Mesenteric fat pad (tissue), 1 donor: ENCODE results near the gene ATN1. TPM values are rescaled to one million over a fixed set of nuclear protein-coding genes. Genes with fewer than 3 reads are reported as not detected.
A peak's percentile ranks its signal among the peaks of the same experiment; 100 is the strongest.
"Not testable (repeated sequence)": the region's sequence is repeated elsewhere in the genome, so short reads cannot be mapped to it uniquely, and the experiment has no call there.

ENCODE experiments used
- DNase-seq: peaks from one replicate; pipeline ENCODE4 v3.0.0-alpha.2; 2020; ENCODE audit warnings: low spot score
- total RNA-seq: library from RNA; stranded (reverse); fragmentation: NEBNext Ultra II Directional; extraction: Animal tissue kit (Norgen Biotek cat#: 25700); gene quantifications from one replicate; pipeline ENCODE4 v1.2.1, GENCODE V29; 2021
- donor health status: DM: yes; HTN: yes; CAD: no.

The ATN1 gene
- total RNA-seq, 1 donor from 2014 or later = 148 TPM

DNA sequence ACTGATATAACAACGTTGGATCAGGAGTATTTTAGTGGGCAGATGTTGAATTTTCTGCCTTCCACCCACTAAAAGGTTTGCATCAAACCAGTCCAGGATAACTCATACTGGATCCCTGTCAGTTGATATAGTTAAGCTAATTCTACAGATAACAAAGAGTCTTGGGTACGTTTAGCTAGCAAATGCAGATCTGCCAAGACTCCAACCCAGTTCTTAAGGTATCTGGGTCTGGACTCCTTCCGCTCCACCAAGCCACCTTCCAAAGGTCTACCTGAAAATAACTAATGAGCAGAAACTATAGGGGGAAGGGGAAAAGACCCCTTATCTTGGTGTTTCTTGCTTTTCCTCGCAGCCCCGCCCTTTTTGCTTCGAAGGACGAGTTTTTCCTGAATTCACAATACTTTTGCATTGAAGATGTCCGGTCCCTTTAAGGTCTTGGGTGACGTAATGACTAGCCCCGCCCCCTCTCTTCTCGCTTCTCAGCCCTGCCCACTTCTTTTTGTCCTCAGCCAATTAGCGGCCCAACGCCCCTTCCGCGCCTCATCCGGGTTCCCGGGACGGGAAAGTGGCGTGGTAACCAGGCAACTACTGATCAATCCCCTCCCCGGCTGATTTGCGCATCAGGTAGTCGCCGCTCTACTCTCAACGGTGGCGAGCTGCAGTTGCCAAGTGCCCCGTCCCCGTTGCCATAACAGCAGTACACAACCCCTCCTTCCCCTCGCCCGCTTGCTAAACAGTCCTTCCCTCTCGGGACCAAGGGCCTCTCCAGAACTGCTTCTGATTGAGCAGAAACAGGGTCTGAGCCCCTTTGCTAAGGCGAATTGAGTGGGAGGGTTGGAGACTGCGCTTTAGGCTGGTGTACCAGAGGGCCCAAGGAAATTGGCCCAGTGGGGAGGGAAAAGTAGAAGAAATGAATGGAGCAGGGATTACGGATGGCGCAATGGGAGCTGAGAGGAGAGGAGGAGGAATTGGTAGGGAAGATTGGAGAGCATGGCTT, 23.2 kb upstream of the ATN1 start, which contains the start of gene LRRC23:
Gene LRRC23 (plus strand): TSS at position 543 of the 997 bp plus-strand sequence. CDS start 812 bp downstream, outside the sequence.
- peak; percentile 98 for DNase-seq

GRCh38 chr12:6905414-6906040, 22.2 kb upstream of the ATN1 start:
- DNase-seq = no peak

- not testable (repeated sequence) for DNase-seq
Observed at GRCh38 chr12:6908141-6908540, 19.6 kb upstream of the ATN1 start.

GRCh38 chr12:6909421-6910145, 18.2 kb upstream of the ATN1 start:
- DNase-seq = no peak

DNA sequence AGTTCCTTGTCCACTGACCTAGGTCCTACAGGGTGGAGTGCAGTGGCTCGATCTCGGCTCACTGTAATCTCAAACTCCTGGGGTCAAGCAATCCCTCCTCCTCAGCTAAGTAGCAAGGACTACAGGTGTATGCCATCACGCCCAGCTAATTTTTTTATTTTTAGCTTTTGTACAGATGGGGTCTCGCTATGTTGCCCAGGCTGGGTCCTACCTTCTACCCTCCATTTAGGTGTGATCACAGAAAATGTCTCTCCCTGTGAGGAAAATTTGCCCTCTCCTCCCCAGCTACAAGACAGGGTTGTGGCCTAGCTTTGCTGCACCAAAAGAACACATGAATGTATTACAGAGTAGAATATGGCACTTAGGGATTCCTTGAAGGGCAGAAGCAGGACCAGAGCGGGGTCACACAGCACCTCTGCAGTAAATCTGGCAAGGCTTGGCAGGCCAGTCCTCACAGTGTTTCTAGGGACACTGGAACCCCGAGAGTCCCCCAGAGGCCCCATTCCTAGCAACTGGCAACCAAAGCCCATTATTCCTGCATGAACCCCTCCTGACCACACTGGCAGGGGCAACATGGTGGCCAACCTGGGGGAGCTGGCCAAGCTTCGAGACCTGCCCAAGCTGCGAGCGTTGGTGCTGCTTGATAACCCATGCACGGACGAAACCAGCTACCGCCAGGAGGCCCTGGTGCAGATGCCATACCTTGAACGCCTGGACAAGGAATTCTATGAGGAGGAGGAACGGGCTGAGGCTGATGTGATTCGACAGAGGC, 15.4 kb upstream of the ATN1 start:
- no peak for DNase-seq

DNA sequence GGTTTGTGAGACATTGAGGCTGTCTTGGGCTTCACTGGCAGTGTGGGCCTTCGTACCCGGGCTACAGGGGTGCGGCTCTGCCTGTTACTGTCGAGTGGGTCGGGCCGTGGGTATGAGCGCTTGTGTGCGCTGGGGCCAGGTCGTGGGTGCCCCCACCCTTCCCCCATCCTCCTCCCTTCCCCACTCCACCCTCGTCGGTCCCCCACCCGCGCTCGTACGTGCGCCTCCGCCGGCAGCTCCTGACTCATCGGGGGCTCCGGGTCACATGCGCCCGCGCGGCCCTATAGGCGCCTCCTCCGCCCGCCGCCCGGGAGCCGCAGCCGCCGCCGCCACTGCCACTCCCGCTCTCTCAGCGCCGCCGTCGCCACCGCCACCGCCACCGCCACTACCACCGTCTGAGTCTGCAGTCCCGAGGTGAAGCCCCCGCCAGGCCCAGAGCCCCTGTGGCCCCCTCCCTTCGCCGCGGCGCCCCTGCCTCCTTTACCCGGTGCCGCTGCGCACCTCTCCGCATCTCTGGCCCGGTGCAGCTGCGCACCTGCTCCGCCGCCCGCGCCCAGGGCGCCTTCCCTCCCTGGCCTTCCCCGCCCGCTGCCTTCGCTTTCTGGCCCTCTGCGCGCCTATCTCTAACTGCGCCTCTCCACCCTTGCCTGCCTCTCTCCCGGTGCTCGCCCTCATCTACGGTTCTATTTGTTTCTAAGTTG, 13.4 kb upstream of the ATN1 start, which contains the start of gene ENO2:
Gene ENO2 (plus strand): TSS at position 335 of the 701 bp plus-strand sequence. CDS start 1,253 bp downstream, outside the sequence.
- DNase-seq = no peak

GRCh38 chr12:6914947-6915788, 12.6 kb upstream of the ATN1 start:
- no peak for DNase-seq

- DNase-seq = no peak
Observed at GRCh38 chr12:6915789-6916285, 11.9 kb upstream of the ATN1 start.

GRCh38 chr12:6916426-6917200, 11.1 kb upstream of the ATN1 start:
- no peak for DNase-seq

GRCh38 chr12:6917491-6918231, 10.1 kb upstream of the ATN1 start:
- no peak for DNase-seq

DNA sequence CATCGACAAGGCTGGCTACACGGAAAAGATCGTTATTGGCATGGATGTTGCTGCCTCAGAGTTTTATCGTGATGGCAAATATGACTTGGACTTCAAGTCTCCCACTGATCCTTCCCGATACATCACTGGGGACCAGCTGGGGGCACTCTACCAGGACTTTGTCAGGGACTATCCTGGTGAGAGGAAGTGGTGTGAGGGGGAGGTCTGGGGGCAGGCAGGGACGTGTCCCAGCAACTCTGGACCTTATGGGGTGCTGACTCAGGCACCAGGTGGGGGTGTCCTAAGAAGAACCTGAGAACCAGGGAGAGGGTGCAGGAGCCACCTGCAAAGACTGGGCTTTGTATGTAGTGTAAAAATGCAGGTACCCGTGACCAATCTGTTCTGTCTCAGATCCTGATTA, 8.2 kb upstream of the ATN1 start:
- DNase-seq = no peak

GRCh38 chr12:6921539-6921938, 6.2 kb upstream of the ATN1 start:
- DNase-seq = no peak

GRCh38 chr12:6921996-6922946, 5.5 kb upstream of the ATN1 start:
- no peak for DNase-seq

GRCh38 chr12:6923003-6923732, 4.6 kb upstream of the ATN1 start:
- DNase-seq = no peak

GRCh38 chr12:6923851-6924250, 3.9 kb upstream of the ATN1 start:
- DNase-seq = no peak

DNA sequence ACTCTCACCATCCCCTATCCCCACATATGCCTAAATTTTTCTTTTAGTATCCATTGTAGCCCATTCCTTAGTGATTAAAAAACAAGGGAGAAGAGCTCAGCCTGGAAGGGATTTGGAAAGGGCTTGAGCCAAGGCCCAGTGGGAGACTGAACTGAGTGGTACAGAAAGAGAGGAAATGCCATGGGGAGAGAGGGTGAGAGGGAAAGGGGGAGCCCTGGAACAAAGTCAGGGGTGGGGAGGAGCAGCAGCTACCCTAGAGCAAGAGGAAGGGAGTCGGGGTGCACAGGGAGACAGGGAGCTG, 2.6 kb upstream of the ATN1 start:
- DNase-seq = no peak
